NB4 (cell line): Measurements from ENCODE around the gene CAMTA1.

Experiments
- DNase-seq: peaks from one replicate; pipeline ENCODE4 v3.0.0; 2010; ENCODE audit warnings: low read depth
- H3K4me3 ChIP-seq: one replicate; pipeline ENCODE4 v1.5.1; 2011; ENCODE audit warnings: mild to moderate bottlenecking, low read depth, low read length, moderate library complexity
- MYC ChIP-seq: IDR thresholded peaks from 2 replicates; pipeline ENCODE4 v1.6.1; 2011; ENCODE audit warnings: low read depth, low read length
- POLR2A ChIP-seq: IDR thresholded peaks from 2 replicates; pipeline ENCODE4 v1.6.1; 2011; ENCODE audit warnings: mild to moderate bottlenecking; ENCODE audit not compliant: insufficient read length; ENCODE audit errors: extremely low read depth
- TF ChIP-seq, protein P1 (sequence below): IDR thresholded peaks from 2 replicates; pipeline ENCODE4 v1.6.1; 2011; ENCODE audit warnings: low read depth, low read length
- TF ChIP-seq, protein P2 (sequence below): IDR thresholded peaks from one replicate; pipeline ENCODE4 v1.5.1; 2012; ENCODE audit warnings: low read depth, low read length

CAMTA1 gene

DNA sequence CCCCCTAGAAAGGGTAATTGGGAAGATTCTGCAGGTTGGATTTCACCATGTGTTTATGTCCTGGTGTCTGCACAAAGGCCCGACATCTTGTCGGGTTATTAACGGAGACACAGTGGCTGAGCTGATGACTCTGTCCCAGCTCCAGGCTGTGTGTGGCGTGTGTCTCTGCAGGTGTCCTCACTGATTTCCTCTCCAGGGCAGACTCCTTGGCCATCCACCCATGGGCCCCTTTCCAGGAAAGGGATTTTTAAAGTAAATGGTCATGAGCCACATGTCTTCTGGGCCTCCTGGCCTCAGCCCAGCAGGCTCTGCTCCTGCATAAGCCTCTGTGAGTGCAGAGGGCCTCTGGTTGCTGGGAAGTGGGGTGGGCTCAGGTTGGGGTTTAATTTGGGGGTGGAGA, 567.1 kb downstream of the CAMTA1 start:
- H3K4me3 ChIP-seq: no peak overlapping the region
- no peak for TF ChIP-seq MYC
- TF ChIP-seq, protein P1, sequence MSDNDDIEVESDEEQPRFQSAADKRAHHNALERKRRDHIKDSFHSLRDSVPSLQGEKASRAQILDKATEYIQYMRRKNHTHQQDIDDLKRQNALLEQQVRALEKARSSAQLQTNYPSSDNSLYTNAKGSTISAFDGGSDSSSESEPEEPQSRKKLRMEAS: no peak
- TF ChIP-seq POLR2A: no peak
- TF ChIP-seq, protein P2, sequence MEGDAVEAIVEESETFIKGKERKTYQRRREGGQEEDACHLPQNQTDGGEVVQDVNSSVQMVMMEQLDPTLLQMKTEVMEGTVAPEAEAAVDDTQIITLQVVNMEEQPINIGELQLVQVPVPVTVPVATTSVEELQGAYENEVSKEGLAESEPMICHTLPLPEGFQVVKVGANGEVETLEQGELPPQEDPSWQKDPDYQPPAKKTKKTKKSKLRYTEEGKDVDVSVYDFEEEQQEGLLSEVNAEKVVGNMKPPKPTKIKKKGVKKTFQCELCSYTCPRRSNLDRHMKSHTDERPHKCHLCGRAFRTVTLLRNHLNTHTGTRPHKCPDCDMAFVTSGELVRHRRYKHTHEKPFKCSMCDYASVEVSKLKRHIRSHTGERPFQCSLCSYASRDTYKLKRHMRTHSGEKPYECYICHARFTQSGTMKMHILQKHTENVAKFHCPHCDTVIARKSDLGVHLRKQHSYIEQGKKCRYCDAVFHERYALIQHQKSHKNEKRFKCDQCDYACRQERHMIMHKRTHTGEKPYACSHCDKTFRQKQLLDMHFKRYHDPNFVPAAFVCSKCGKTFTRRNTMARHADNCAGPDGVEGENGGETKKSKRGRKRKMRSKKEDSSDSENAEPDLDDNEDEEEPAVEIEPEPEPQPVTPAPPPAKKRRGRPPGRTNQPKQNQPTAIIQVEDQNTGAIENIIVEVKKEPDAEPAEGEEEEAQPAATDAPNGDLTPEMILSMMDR: no peak
- DNase-seq: no peak

DNA sequence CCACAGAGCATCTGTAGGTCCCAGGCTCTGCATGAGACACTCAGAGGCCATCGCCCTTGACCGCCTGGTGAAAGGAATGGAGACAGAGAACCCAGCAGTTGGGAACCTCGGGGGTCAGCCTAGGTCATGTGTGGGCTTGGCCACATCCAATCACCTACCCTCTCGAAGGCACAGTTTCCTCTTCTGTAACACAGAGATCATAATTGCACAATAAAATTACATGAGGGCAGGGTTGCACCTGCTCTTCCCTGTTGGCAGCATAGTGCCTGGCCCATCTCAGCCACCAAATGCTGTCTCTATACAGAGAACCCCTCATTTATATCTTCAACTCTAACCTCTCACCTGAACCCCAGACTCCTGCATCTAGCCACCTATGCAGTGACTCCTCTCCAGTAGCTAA, 567.7 kb downstream of the CAMTA1 start:
- H3K4me3 ChIP-seq: no peak overlapping the region
- DNase-seq: peak; percentile 20
- TF ChIP-seq, protein P1: no peak
- no peak for TF ChIP-seq MYC
- TF ChIP-seq, protein P2: no peak
- no peak for TF ChIP-seq POLR2A

DNA sequence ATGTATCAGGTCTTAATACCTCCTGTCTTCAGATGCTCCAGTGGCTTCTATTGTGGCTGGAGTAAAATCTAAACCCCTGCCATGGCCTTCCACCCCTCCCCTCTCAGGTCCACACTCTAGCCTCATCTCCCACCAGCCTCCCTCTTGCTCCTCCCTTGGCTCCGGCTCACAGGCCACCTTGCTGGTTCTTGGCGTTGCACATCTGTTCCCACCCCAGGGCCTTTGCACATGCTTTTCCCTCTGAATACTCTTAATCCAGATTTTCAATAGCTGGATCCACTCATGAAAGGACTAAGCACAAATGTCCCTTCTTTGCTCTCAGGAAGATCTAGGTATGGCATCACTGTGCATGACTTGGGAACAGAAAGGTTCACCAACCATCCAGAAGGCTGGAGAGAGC, 570.4 kb downstream of the CAMTA1 start:
- DNase-seq: no peak
- TF ChIP-seq POLR2A: no peak
- no peak for TF ChIP-seq MYC
- TF ChIP-seq, protein P1: no peak
- TF ChIP-seq, protein P2: no peak
- H3K4me3 ChIP-seq: no peak overlapping the region

DNA sequence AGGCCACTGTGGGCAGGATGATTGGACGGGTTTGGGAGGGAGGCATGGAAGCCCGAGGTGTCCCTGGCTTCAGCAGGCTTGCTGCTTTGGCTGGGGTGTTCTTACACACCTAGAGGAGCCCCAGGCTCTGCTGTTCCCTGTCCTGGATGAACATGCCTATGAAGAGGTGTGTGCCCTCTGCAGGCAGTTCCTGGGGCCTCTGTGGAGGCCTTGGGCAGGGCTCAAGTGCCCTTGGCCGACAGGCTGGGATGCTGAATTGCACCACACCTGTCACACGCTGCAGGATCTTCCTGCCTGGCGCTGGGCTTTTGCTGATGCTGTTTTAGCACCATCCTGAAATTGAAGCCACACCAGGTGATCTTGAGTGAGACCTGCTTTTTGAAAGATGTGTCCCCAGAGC, 570.8 kb downstream of the CAMTA1 start:
- TF ChIP-seq POLR2A (no peak), MYC (no peak)
- TF ChIP-seq, protein P1: no peak
- TF ChIP-seq, protein P2: no peak
- DNase-seq: no peak
- no peak overlapping the region for H3K4me3 ChIP-seq

DNA sequence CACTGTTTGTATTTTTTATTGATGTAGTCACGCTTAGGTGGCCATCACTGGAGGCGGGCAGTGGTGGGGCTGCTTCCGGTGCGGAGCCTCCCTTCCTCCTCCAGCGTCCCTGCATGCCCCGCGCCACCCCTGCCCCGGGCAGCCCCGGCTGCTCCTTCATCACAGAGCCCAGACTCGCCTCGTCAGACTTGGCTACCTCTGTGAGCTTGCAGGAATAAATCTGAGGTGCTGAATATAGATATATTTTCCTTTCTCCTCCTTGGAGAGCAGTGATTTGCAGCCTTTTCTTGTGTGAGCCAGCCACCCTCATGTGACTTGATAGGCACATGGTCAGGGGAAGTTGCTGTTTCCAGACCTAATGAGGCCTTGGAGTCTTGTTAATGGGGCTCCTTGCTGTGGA, 573.2 kb downstream of the CAMTA1 start:
- no peak overlapping the region for H3K4me3 ChIP-seq
- TF ChIP-seq, protein P2: no peak
- TF ChIP-seq MYC (no peak), POLR2A (no peak)
- DNase-seq: no peak

DNA sequence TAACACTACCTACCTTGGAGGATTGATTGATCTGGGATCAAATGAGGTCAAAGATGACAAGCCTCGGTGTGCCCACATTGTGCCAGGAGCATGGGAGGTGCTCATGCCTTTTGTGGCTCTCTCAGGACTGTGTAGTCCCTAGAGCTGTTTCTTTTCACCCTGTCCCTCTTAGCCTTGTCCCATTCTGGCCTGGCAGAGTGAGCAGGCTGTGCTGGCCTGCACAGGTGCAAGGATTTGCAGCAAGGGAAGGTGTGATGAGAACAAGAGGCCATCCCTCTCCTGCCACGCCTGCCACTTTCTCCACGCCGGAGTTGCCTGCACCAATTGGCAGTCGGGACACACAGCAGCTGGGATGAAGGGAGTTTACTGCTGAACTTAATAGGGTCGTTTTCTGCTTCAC, 575.3 kb downstream of the CAMTA1 start:
- H3K4me3 ChIP-seq: no peak overlapping the region
- TF ChIP-seq, protein P2: no peak
- TF ChIP-seq MYC: no peak
- TF ChIP-seq, protein P1: no peak
- no peak for TF ChIP-seq POLR2A
- DNase-seq: no peak
